ENCODE data around the gene SH3BP4. TPM values are rescaled to one million over a fixed set of nuclear protein-coding genes. Genes with fewer than 3 reads are reported as not detected.

The SH3BP4 gene
- total and polyA plus RNA-seq, 4 donors, result 4.1 to 18.4 (median 12.2) TPM

DNA sequence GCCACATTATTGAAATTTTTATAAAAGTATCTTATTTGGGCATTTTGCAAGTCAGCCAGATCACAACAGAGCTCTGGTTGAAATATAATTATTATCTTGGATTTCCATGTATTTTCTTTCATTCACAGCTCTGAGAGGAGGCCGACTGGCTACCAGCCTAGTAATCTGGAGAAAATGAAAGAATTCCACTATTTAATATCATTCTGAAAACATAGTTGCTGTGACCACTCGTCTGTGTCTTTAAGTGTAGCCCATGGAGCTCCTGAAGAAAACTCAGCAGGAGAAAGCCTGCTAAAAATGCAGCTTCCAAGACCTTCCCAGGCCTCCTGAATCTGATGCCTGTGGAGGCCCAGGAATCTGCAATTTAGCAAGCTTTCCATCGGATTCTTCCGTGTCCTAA is 114.7 kb downstream of the SH3BP4 start:
- DNase-seq (ENCODE audit: low spot score), result no peak
- no peaks in the 10 kb centered on the region for H3K4me1 ChIP-seq (ENCODE audit: control insufficient read depth in 4 of 4, insufficient read depth in 4 of 4, low read length in 3 of 4)
- H3K9ac ChIP-seq (ENCODE audit: low read depth in 1 of 2, low read length in 2 of 2), result no peak overlapping the region
- H3K4me3 ChIP-seq (ENCODE audit: low read depth in 1 of 3, low read length in 3 of 3), result no peak overlapping the region
- no peak for TF ChIP-seq TAF1 (conservative IDR thresholded peaks at IDR 0.05)
- TF ChIP-seq, protein P1, sequence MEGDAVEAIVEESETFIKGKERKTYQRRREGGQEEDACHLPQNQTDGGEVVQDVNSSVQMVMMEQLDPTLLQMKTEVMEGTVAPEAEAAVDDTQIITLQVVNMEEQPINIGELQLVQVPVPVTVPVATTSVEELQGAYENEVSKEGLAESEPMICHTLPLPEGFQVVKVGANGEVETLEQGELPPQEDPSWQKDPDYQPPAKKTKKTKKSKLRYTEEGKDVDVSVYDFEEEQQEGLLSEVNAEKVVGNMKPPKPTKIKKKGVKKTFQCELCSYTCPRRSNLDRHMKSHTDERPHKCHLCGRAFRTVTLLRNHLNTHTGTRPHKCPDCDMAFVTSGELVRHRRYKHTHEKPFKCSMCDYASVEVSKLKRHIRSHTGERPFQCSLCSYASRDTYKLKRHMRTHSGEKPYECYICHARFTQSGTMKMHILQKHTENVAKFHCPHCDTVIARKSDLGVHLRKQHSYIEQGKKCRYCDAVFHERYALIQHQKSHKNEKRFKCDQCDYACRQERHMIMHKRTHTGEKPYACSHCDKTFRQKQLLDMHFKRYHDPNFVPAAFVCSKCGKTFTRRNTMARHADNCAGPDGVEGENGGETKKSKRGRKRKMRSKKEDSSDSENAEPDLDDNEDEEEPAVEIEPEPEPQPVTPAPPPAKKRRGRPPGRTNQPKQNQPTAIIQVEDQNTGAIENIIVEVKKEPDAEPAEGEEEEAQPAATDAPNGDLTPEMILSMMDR (IDR thresholded peaks at IDR 0.05; ENCODE audit: low read depth, low read length, missing input control), result no peak
- TF ChIP-seq EGR1 (IDR thresholded peaks at IDR 0.05; ENCODE audit: low read depth in 2 of 2), result no peak
- TF ChIP-seq RAD21 (IDR thresholded peaks at IDR 0.05), result no peak
- TF ChIP-seq, protein P2, sequence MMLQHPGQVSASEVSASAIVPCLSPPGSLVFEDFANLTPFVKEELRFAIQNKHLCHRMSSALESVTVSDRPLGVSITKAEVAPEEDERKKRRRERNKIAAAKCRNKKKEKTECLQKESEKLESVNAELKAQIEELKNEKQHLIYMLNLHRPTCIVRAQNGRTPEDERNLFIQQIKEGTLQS (IDR thresholded peaks at IDR 0.05), result no peak
- no peak for TF ChIP-seq RXRA (IDR thresholded peaks at IDR 0.05)
- TF ChIP-seq FOXA1 (IDR thresholded peaks at IDR 0.05), result no peak
- no peak for TF ChIP-seq JUND (IDR thresholded peaks at IDR 0.05)
- TF ChIP-seq, protein P3, sequence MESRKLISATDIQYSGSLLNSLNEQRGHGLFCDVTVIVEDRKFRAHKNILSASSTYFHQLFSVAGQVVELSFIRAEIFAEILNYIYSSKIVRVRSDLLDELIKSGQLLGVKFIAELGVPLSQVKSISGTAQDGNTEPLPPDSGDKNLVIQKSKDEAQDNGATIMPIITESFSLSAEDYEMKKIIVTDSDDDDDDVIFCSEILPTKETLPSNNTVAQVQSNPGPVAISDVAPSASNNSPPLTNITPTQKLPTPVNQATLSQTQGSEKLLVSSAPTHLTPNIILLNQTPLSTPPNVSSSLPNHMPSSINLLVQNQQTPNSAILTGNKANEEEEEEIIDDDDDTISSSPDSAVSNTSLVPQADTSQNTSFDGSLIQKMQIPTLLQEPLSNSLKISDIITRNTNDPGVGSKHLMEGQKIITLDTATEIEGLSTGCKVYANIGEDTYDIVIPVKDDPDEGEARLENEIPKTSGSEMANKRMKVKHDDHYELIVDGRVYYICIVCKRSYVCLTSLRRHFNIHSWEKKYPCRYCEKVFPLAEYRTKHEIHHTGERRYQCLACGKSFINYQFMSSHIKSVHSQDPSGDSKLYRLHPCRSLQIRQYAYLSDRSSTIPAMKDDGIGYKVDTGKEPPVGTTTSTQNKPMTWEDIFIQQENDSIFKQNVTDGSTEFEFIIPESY (IDR thresholded peaks at IDR 0.05), result no peak
- no peak for TF ChIP-seq SP1 (IDR thresholded peaks at IDR 0.05)
- TF ChIP-seq GABPA (IDR thresholded peaks at IDR 0.05 in 1 of 2, conservative IDR thresholded peaks at IDR 0.05 in 1 of 2), result no peak
- TF ChIP-seq, protein P4, sequence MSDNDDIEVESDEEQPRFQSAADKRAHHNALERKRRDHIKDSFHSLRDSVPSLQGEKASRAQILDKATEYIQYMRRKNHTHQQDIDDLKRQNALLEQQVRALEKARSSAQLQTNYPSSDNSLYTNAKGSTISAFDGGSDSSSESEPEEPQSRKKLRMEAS (IDR thresholded peaks at IDR 0.05), result no peak
- TF ChIP-seq NR2F2 (IDR thresholded peaks at IDR 0.05), result no peak
- TF ChIP-seq FOXA2 (IDR thresholded peaks at IDR 0.05), result no peak
- no peak for TF ChIP-seq HNF4A (conservative IDR thresholded peaks at IDR 0.05)
- no peak for TF ChIP-seq YY1 (IDR thresholded peaks at IDR 0.05)
- TF ChIP-seq, protein P5, sequence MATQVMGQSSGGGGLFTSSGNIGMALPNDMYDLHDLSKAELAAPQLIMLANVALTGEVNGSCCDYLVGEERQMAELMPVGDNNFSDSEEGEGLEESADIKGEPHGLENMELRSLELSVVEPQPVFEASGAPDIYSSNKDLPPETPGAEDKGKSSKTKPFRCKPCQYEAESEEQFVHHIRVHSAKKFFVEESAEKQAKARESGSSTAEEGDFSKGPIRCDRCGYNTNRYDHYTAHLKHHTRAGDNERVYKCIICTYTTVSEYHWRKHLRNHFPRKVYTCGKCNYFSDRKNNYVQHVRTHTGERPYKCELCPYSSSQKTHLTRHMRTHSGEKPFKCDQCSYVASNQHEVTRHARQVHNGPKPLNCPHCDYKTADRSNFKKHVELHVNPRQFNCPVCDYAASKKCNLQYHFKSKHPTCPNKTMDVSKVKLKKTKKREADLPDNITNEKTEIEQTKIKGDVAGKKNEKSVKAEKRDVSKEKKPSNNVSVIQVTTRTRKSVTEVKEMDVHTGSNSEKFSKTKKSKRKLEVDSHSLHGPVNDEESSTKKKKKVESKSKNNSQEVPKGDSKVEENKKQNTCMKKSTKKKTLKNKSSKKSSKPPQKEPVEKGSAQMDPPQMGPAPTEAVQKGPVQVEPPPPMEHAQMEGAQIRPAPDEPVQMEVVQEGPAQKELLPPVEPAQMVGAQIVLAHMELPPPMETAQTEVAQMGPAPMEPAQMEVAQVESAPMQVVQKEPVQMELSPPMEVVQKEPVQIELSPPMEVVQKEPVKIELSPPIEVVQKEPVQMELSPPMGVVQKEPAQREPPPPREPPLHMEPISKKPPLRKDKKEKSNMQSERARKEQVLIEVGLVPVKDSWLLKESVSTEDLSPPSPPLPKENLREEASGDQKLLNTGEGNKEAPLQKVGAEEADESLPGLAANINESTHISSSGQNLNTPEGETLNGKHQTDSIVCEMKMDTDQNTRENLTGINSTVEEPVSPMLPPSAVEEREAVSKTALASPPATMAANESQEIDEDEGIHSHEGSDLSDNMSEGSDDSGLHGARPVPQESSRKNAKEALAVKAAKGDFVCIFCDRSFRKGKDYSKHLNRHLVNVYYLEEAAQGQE (IDR thresholded peaks at IDR 0.05), result no peak
- TF ChIP-seq HNF4G (IDR thresholded peaks at IDR 0.05), result no peak
- no peaks in the 10 kb centered on the region for H3K27me3 ChIP-seq (ENCODE audit: control insufficient read depth in 4 of 4, insufficient read depth in 4 of 4, low read length in 3 of 4)
- H3K9me3 ChIP-seq (ENCODE audit: control insufficient read depth in 4 of 4, low read length in 3 of 4), result no peaks in the 10 kb centered on the region
- no peaks in the 10 kb centered on the region for H3K36me3 ChIP-seq (ENCODE audit: control insufficient read depth in 4 of 4, insufficient read depth in 3 of 4, low read depth in 1 of 4, low read length in 3 of 4)
- H3K27ac ChIP-seq (ENCODE audit: low read depth in 1 of 2, low read length in 2 of 2), result no peak overlapping the region
- 83% methylated on average over 4 of the region's 4 CpGs for WGBS
